ENCODE measurements around the gene EXOC3L4.

DNA sequence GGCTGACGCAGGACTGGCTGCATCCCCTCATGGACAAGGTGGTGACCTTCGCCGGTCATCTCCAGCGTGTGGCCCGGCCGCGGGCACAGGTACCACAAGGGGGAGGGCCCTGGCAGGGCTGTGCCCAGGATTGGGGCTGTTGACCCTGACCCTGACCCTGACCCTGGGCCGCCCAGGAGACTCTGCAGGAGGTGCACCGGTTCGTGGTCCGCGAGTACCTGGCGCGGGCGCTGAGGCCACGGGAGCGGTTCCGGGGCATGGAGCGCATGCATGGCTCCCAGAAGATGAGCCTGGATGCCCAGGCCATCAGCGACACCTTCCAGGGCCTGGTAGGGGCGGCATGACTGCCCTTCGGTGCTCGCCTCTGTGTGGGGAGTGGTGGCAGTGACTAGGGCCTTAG, 12.9 kb downstream of the EXOC3L4 start:
- TF ChIP-seq, protein P1, sequence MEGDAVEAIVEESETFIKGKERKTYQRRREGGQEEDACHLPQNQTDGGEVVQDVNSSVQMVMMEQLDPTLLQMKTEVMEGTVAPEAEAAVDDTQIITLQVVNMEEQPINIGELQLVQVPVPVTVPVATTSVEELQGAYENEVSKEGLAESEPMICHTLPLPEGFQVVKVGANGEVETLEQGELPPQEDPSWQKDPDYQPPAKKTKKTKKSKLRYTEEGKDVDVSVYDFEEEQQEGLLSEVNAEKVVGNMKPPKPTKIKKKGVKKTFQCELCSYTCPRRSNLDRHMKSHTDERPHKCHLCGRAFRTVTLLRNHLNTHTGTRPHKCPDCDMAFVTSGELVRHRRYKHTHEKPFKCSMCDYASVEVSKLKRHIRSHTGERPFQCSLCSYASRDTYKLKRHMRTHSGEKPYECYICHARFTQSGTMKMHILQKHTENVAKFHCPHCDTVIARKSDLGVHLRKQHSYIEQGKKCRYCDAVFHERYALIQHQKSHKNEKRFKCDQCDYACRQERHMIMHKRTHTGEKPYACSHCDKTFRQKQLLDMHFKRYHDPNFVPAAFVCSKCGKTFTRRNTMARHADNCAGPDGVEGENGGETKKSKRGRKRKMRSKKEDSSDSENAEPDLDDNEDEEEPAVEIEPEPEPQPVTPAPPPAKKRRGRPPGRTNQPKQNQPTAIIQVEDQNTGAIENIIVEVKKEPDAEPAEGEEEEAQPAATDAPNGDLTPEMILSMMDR (conservative IDR thresholded peaks at IDR 0.05), result no peak
- TF ChIP-seq EZH2 (IDR thresholded peaks at IDR 0.05; ENCODE audit: low read depth), result no peak
